Endometrium (tissue), 2 donors: ENCODE data around the gene SH3BP4.

Experiments
- FAIRE-seq: peaks from 2 replicates; lab custom pipeline; 2012; peaks lifted over from hg19 to GRCh38; lab: Jason Lieb, UNC
- donor health status: control.
- donor health status: control.

SH3BP4 gene

DNA sequence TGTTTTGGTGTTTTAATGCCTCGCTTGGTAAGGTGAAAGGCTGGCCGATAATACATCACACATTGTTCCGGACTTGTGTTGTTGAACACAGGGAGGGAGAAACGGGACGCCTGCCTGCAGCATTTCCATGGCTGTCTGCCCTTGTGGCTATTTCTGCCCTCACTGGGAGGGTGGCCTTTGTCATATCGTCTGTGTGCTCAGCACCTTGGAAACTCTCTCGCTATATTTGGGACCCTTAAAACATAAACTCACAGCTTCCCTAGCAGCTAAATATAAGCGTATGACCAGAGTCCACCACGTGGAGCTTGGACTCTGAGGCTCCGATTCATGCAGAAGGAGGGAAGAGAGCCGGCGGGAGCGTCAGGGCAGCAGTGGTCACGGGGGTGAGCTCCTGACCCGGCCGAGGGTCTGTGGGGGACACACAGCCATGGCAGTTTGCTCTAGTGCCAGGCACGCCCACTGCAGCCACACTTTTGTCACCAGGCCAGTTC is 111.7 kb downstream of the SH3BP4 start:
- no peak for FAIRE-seq

DNA sequence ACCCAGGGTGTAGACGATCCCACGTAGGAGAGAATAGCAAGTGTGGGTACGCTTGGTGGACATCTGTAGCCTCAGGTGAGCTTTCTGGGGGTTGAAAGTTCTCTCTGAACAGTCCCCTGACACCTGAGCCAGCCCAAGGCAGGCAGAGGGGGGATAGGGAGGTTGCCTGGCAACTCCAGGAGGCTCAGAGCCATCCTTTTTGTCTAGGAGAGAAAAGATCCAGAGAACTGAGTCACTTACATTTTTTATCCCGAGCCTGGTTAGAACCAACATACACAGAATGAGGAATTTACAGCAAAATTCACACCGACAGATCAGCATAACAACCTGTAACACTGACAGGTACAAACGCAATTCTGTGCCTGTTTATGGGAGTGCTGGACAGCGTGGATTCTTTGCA is 113.2 kb downstream of the SH3BP4 start:
- no peak for FAIRE-seq

DNA sequence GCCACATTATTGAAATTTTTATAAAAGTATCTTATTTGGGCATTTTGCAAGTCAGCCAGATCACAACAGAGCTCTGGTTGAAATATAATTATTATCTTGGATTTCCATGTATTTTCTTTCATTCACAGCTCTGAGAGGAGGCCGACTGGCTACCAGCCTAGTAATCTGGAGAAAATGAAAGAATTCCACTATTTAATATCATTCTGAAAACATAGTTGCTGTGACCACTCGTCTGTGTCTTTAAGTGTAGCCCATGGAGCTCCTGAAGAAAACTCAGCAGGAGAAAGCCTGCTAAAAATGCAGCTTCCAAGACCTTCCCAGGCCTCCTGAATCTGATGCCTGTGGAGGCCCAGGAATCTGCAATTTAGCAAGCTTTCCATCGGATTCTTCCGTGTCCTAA is 114.7 kb downstream of the SH3BP4 start:
- FAIRE-seq: no peak

- FAIRE-seq: no peak
Measured at GRCh38 chr2:235066895-235067294, 115.1 kb downstream of the SH3BP4 start.

DNA sequence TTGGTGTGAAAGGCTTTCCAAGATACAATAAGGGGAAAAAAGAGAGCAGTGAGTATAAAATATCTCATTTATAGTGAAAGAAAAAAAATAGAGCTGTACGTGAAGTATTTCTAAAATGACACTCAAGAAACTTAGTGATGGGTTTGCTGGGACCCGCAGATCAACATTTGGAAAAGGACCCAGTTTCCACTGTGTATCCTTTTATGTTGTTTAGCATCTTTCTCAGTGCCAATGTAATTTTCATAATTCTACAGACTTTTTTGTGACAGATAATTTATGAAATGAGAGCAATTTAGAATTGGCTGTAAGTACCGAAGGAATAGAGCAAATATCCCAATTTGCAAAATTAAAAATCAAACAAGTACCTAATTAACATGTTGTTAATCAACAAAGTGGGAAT is 116.9 kb downstream of the SH3BP4 start:
- FAIRE-seq: no peak

GRCh38 chr2:235070063-235070706 is 118.4 kb downstream of the SH3BP4 start:
- no peak for FAIRE-seq

DNA sequence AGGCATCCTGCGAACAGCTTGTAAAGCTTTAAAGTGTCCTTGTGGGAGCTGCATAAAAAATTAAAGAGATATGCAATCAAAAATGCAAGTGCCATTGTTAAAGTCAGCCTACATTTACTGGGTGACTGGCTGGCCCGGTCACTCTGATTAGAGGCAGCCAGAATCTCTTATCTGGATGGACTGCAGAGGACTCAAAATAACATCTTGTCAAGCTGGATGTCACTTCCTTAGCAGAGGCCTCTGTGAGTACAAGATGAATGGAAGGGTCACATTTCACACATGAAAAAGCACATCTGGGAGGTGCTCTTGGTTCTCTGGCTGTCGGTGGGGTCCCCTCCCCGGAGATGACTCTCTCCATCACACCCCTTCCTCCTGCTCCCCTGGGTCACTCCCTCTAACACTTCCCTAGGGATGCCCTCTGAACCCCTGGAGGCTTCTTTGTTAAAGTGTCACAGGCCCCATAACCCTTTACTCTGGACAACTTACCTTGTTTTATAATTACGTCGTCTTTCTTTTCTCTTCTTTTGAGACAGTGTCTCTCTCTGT is 122.1 kb downstream of the SH3BP4 start:
- FAIRE-seq: no peak

GRCh38 chr2:235077046-235077445 is 125.2 kb downstream of the SH3BP4 start:
- no peak for FAIRE-seq

- FAIRE-seq: no peak
Measured at GRCh38 chr2:235078182-235078581, 126.4 kb downstream of the SH3BP4 start.

DNA sequence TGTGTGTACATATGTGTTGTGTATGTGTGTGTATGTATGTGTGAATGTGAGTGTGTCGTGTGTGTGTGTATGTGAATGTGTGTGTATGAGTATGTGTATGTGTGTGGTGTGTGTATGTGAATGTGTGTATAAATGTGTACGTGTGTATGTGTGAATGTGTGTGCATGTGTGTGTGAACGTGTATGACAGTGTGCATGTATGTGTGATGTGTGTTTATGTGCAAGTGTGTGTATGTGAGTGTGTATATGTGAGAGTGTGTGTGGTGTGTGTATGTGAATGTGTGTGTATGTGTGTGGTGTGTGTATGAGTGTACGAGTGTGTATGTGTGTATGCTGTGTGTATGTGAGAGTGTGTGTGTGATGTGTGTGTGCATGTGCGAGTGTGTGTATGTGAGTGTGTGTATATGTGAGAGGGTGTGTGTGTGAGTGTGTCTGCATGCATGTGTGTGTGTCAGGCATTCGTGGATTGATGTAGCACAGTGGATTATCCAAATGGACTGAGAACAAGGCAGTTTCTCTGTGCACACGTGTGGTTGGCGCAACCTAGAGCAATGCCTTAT is 127.2 kb downstream of the SH3BP4 start:
- FAIRE-seq: no peak

- FAIRE-seq: no peak
Measured at GRCh38 chr2:235080101-235080500, 128.3 kb downstream of the SH3BP4 start.

DNA sequence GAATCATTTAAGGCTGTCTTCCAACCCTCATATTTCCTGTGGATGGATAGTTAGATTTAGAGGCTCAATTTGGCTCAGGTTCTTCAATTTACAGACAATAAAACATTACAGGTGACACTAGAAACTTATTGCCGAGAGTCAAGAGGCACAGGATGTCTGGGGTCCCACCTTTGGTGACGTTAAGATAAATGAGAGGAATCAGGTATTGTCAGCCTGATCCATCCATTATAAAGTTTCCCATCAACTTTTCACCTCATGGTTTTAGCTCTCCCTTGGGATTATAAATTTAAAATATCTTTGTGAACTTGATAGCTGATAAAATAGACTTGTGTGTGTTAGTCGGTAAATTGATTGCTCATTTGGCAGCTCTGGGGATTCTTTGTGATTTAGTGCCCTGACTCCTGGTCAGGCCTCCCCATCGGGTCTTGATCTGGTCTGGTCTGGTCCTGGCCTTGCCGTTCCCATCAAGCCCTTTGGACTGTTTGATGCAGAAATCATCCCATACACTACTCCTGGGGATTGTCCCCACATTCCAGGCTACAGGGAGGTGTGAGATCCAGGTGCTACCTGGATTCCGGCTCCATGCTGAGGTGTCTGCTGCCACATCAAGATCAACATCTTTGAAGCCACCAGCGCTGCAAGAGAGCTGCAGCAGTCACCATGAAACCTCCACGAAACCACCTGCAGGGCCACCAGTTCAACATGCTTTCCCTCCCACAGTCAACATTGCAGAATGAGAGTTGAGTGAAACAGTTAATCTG is 130.9 kb downstream of the SH3BP4 start:
- FAIRE-seq: no peak

- no peak for FAIRE-seq
Measured at GRCh38 chr2:235083822-235084221, 132.0 kb downstream of the SH3BP4 start.

- no peak for FAIRE-seq
Measured at GRCh38 chr2:235084424-235084823, 132.6 kb downstream of the SH3BP4 start.

GRCh38 chr2:235085476-235085875 is 133.7 kb downstream of the SH3BP4 start:
- FAIRE-seq: no peak

DNA sequence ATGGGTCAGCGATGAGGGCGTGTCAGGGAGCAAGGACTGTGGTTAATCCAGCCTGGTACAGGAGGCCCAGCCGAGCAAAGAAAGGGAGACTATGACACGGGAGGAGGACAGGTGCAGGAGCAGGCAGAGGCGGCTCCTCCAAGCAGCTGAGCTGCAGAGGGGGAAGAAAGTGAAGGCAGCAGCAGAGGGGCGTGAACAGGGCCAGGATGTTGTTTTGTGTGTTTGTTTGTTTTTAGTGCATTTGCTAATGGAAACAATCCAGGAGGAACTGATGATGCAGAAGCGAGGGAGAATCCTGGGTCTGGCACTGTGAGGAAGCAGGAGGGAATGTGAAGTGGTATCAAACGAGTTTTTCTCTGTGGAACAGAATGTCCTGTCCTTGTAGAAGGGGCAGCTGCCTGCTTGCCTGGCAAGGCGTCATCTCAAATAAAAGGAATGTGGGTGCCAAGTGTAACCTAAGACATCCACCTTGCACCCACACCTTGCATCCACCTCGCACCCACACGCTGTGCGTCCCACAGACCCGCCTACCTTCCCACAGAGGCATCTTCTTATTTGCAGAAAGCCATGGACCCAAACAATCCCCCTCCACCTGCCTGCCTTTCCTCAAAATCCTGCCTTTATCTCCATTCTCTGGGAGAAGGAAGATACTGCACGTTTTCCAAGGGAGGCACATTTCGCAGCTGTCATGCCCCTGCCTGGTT is 134.8 kb downstream of the SH3BP4 start:
- FAIRE-seq: no peak

- FAIRE-seq: no peak
Measured at GRCh38 chr2:235087832-235088495, 136.1 kb downstream of the SH3BP4 start.

- FAIRE-seq: no peak
Measured at GRCh38 chr2:235088496-235088921, 136.7 kb downstream of the SH3BP4 start.

DNA sequence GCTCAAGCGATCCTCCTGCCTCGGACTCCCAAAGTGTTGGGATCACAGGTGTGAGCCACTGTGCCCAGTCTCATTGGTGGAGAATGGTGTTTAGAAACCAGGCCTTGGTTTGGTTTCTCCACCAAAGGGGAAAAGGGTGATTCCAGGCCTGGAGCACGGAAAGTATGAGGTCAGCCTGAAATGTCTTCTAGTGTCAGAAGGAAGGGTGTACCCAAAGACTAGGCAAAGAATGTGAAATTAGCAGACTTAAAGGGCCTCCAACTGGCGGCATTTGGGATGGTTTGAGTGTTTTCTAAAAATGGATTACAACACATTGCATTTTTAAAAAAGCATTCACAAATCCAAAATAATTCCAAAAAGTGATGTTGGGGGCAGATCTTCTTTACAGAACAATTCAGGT is 139.6 kb downstream of the SH3BP4 start:
- FAIRE-seq: no peak

- FAIRE-seq: no peak
Measured at GRCh38 chr2:235091983-235092382, 140.2 kb downstream of the SH3BP4 start.

DNA sequence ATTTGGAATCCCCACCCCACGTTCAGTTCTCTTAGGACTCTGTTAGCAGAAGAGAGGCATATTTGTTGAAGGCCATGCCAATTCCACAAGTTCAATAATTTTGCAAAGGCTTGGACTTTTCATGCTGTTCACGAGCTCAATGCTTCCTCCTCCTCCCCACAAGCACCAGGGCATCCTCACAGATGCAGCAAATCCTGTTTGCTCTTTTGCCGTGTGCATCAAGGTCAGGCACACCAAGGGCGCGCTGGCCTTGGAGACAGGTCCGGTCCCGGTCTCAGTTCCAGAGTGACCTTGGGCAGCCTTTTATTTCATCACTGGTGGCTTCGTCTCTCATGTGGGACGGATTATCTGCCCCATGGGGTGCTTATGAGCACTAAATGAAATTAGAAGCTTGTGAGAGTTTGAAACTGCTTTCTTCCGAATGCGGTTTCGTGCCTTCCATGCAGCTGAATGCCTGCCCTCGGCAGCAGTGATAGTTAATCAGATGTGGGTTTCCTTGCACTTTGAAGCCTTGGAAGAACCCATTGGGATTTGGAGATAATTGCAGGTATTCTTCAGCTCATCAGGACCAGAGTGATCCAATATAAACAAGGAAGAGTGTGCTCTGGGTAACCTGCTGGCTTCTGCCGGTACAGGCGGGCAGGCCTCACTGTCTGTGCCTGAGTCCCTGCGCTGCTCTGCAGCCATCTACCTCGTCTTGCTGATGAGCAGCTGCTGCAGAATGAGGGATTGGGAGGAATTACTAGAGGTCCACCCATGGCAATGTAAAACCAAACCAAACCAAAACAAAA is 140.8 kb downstream of the SH3BP4 start:
- no peak for FAIRE-seq
